ENCODE measurements around the gene SLC22A17. TPM values are rescaled to one million over a fixed set of nuclear protein-coding genes. Genes with fewer than 3 reads are reported as not detected.

Gene SLC22A17
- total RNA-seq, 4 donors from 2014 or later = 0.88 to 9.2 (median 3.3) TPM

DNA sequence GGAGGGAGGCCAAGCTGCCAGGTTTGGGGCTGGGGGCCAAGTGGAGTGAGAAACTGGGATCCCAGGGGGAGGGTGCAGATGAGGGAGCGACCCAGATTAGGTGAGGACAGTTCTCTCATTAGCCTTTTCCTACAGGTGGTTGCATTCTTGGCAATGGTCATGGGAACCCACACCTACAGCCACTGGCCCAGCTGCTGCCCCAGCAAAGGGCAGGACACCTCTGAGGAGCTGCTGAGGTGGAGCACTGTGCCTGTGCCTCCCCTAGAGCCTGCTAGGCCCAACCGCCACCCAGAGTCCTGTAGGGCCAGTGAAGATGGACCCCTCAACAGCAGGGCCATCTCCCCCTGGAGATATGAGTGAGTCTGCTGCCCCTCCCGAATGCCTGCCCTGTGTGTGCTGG is 20.4 kb upstream of the SLC22A17 start:
- Histone ChIP-seq H3K27me3 (no peaks in the 10 kb centered on the region), H3K36me3 (no peaks in the 10 kb centered on the region), H3K4me3 (no peak overlapping the region), H3K4me1 (peaks cover 0 to 27% (median 4%) of the 10 kb centered on the region in 3 donors), H3K27ac (no peak overlapping the region), H3K9me3 (no peaks in the 10 kb centered on the region)
- intact Hi-C loops (cut with DNase I) = loop anchor here (10.0 kb wide), 1 partner anchor 108 kb away; no protein-coding TSS in a partner anchor
- no peak for DNase-seq
- TF ChIP-seq, protein P1, sequence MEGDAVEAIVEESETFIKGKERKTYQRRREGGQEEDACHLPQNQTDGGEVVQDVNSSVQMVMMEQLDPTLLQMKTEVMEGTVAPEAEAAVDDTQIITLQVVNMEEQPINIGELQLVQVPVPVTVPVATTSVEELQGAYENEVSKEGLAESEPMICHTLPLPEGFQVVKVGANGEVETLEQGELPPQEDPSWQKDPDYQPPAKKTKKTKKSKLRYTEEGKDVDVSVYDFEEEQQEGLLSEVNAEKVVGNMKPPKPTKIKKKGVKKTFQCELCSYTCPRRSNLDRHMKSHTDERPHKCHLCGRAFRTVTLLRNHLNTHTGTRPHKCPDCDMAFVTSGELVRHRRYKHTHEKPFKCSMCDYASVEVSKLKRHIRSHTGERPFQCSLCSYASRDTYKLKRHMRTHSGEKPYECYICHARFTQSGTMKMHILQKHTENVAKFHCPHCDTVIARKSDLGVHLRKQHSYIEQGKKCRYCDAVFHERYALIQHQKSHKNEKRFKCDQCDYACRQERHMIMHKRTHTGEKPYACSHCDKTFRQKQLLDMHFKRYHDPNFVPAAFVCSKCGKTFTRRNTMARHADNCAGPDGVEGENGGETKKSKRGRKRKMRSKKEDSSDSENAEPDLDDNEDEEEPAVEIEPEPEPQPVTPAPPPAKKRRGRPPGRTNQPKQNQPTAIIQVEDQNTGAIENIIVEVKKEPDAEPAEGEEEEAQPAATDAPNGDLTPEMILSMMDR (IDR thresholded peaks at IDR 0.05) = no peak
- no peak for TF ChIP-seq POLR2A (IDR thresholded peaks at IDR 0.05)
- 92 to 100% methylated on average over 1 to 2 of the region's 3 CpGs for WGBS, 2 donors

DNA sequence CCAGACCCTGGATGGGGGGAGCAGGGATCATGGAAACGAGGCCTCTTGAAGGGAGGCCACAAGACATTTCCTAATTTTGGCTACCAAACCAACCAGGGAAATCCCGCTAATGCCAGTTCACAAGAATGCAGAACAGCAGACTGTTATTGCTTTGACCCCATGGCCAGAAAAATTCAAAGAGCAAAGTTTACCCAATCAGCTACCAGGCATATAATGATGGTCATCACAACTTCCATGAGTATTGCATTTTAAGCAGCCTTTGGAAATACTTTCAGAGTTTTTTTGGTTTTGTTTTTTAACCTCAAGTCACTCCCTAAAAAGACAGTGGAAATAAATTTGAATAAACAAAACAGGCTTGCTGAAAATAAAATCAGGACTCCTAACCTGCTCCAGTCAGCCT is 19.8 kb upstream of the SLC22A17 start, which contains the start of gene IL25:
Gene IL25, plus strand, starts transcription at position 301 of the 400 bp plus-strand sequence.
- intact Hi-C loops (cut with DNase I) = loop anchor here (10.0 kb wide), 1 partner anchor 108 kb away; no protein-coding TSS in a partner anchor
- Histone ChIP-seq H3K27ac (no peak within 1 kb of the TSS), H3K4me1 (peaks cover 1 to 32% (median 4%) of the 10 kb centered on the region in 3 donors), H3K9me3 (no peaks in the 10 kb centered on the region), H3K4me3 (no peak within 1 kb of the TSS), H3K27me3 (no peaks in the 10 kb centered on the region), H3K36me3 (no peaks in the 10 kb centered on the region)
- TF ChIP-seq POLR2A (IDR thresholded peaks at IDR 0.05) = no peak
- TF ChIP-seq, protein P1 (IDR thresholded peaks at IDR 0.05) = no peak
- no peak for DNase-seq
- 78 to 79% methylated on average over 2 of the region's 2 CpGs for WGBS, 2 donors

DNA sequence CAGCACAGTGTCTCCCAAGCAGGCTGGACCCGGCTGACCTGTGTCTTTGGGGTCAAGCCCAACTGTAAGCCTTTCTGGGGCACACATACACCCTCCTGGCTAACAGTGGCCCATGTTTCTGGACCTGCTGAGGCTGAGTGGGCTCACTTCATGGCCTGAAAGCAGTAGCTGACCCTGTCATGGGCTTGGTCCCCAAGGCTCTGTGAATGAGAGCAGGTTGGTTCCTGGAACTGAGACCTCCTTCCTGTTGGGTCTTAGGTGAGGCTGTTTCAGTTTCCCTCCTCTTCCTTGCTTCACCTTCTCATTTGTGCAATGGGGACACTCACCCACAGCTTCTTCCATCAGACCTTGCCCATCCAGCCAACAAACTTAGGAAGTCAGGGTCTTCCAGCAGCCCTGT is 19.2 kb upstream of the SLC22A17 start:
- DNase-seq = no peak
- no peak for TF ChIP-seq POLR2A (IDR thresholded peaks at IDR 0.05)
- TF ChIP-seq, protein P1 (IDR thresholded peaks at IDR 0.05) = no peak
- Histone ChIP-seq H3K9me3 (no peaks in the 10 kb centered on the region), H3K27ac (no peak overlapping the region), H3K4me3 (no peak overlapping the region), H3K36me3 (no peaks in the 10 kb centered on the region), H3K27me3 (no peaks in the 10 kb centered on the region), H3K4me1 (peaks cover 7 to 36% (median 8%) of the 10 kb centered on the region in 3 donors)
- 89 to 100% methylated on average over 1 of the region's 1 CpG for WGBS, 2 donors
- intact Hi-C loops (cut with DNase I) = loop anchor here (10.0 kb wide), 1 partner anchor 107 kb away; no protein-coding TSS in a partner anchor

DNA sequence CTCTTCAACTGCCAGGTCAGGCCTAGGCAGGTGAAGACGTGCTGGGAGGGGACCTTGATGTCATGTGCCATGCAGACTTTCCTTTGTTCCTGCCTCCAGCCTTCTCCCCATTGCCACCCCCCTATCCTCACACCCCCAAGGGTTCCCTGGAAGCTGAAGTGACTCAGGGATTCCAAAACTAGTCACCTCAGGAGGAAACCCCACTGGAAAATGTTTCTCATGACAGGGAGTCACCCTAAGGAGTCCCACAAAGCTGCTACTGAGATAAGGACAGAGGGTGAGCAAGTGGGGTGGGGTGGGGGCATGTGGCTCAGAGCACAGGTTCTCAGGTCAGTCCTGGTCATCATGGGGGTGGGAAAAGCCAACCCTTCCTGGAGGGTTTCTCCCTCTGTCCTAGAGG is 17.5 kb upstream of the SLC22A17 start:
- 11 to 30% methylated on average over 1 of the region's 1 CpG for WGBS, 2 donors
- intact Hi-C loops (cut with DNase I) = loop anchor here (10.0 kb wide), 1 partner anchor 105 kb away; no protein-coding TSS in a partner anchor
- Histone ChIP-seq H3K27me3 (peaks cover 0 to 14% (median 0%) of the 10 kb centered on the region in 4 donors), H3K27ac (peak overlapping the region in 1 of 4 donors; percentile 9), H3K4me3 (no peak overlapping the region), H3K36me3 (no peaks in the 10 kb centered on the region), H3K9me3 (no peaks in the 10 kb centered on the region), H3K4me1 (peaks cover 11 to 51% (median 20%) of the 10 kb centered on the region in 3 donors)
- TF ChIP-seq POLR2A (IDR thresholded peaks at IDR 0.05) = no peak
- TF ChIP-seq, protein P1 (IDR thresholded peaks at IDR 0.05) = no peak
- DNase-seq = no peak

DNA sequence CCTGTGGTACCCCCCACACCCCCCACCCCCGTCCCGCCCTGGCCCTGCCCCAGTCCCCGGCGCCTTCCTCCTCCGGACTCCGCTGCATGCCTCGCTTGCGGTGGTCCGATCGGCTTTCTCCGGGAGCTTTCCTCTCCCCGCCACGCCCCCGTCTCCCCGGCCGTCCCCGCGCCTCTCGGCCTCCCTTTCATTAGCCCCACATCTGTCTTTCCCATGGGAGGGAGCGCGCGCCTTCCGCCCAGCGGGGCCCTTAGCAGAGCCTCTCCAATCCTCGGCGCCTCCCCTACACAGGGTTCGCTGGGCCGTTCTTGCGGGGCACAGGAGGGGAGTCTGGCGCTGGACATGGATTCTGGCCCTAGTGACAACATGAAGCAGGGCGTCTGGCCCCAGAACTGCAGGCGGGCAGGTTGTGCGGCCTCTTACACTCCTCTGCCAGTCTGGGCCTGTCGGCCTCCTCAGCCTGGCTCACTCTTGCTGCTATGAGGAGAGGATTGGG is 13.8 kb upstream of the SLC22A17 start:
- Histone ChIP-seq H3K27ac (peak overlapping the region; percentile 97 to 99 (median 98)), H3K4me1 (peaks cover 30 to 88% (median 32%) of the 10 kb centered on the region in 3 donors), H3K36me3 (no peaks in the 10 kb centered on the region), H3K9me3 (no peaks in the 10 kb centered on the region), H3K27me3 (peaks cover 0 to 29% (median 0%) of the 10 kb centered on the region in 4 donors), H3K4me3 (peak overlapping the region; percentile 49 to 81 (median 67))
- intact Hi-C loops (cut with DNase I) = no loop called here
- peak in 1 of 4 donors; percentile 14 for TF ChIP-seq POLR2A (IDR thresholded peaks at IDR 0.05)
- TF ChIP-seq, protein P1 (IDR thresholded peaks at IDR 0.05) = no peak
- WGBS, 2 donors = 0% methylated on average over 8 of the region's 34 CpGs; no CpG with 5 or more reads in 1 of the 2 donors
- DNase-seq = no peak
